GM19351 (cell line): Measurements from ENCODE around the gene EFHC2.

Experiments used
- ATAC-seq: cut with Tn5 transposase; IDR thresholded peaks from one replicate; pipeline ENCODE4 v1.9.1; 2021; ENCODE audit warnings: mild to moderate bottlenecking, moderate library complexity; ENCODE audit not compliant: unreplicated experiment

Gene EFHC2, protein sequence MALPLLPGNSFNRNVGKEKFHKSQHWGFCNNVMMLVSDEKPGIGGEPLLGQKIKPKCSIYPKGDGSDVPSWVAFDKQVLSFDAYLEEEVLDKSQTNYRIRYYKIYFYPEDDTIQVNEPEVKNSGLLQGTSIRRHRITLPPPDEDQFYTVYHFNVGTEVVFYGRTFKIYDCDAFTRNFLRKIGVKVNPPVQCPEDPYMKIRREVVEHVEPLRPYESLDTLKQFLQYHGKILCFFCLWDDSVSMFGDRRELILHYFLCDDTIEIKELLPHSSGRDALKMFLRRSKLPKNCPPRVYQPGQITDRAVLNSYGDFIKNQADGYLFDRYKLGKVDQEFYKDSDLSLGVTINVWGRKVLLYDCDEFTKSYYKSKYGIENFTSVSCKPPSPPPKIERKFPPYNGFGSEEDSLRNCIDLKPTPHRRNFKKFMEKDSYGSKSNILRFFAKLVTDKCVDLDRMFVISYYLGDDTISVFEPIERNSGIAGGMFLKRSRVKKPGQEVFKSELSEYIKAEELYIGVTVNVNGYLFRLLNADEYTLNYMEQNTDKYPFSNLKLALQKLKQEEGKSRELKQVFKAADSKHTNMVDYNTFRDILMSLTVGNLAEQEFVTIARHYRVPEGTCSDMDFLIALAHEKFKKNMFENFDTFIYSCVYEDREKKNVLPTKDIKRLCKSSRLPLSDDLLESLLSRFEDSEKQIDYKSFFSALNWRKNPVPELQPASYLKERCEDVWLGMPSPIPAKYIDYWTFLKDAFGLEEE

GRCh38 chrX:44343412-44344141, at the start of gene EFHC2:
Gene EFHC2, minus strand, starts transcription at chrX:44343672. Its CDS starts 84 bp downstream, at chrX:44343588.
- peak; percentile 36 for ATAC-seq

GRCh38 chrX:44392767-44393166, 49.3 kb upstream of the EFHC2 start:
- no peak for ATAC-seq

- ATAC-seq = no peak
Observed at GRCh38 chrX:44384688-44385338, 41.3 kb upstream of the EFHC2 start.

GRCh38 chrX:44382871-44383270, 39.4 kb upstream of the EFHC2 start:
- no peak for ATAC-seq

DNA sequence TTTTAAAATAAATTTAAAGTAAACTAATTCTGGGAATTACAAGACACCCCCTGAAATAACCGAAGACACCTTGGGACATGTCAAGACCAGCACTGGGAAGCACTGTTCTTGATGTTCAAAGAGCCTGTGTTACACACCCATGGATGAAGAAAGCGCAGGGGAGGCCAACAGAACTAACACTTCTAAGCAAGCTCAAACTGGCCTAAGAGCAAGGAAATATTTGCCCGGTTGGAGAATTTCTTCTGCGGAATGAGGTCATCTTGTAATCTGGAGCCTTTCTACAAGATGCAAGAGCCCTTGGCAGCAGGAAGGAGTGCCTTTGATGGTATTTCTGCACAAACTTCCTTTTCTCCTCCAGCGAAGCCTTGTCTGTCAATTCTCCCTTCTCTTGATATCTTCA, 9.3 kb upstream of the EFHC2 start:
- ATAC-seq = no peak

- ATAC-seq = no peak
Observed at GRCh38 chrX:44349561-44349960, 6.1 kb upstream of the EFHC2 start.

DNA sequence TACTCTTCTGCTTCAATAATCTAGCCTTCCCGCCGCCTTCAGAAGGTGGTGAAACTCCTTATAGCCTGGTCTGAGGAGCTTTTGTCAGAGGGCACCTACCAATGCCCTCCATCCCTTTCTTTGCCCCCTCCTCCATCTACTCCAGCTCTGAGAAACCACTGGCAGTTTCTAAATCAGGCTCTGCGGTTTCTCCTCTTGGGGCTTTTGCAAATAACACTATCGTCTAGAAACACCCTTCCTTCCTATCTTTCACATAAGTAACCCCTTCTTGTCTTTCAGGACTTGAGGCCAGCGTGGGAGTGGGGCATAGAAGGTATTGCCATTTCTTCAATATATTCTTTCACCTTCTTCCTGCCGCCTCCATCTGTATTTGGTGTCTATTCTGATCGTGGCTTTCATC, 1.2 kb upstream of the EFHC2 start:
- ATAC-seq = peak; percentile 20

- ATAC-seq = peak; percentile 75
Observed at GRCh38 chrX:44344194-44344593, 722 bp upstream of the EFHC2 start.

- ATAC-seq = no peak
Observed at GRCh38 chrX:44342866-44343265, 606 bp downstream of the EFHC2 start.

GRCh38 chrX:44338361-44338760, 5.1 kb downstream of the EFHC2 start:
- ATAC-seq = no peak

- ATAC-seq = no peak
Observed at GRCh38 chrX:44332437-44332836, 11.0 kb downstream of the EFHC2 start.

DNA sequence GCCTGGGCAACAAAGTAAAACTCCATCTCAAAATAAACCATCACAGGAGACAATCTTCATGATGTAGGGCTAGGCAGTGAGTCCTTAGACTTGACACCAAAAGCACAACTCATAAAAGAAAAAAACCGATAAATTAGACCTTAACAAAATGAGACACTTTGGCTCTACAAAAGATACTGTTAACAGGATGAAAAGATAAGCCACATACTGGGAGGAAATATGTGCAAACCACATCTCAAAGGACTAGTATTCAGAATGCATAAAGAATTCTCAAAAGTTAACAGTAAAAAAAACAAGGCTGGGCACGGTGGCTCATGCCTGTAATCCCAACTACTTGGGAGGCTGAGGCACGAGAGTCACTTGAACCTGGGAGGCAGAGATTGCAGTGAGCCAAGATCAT, 13.2 kb downstream of the EFHC2 start:
- no peak for ATAC-seq

DNA sequence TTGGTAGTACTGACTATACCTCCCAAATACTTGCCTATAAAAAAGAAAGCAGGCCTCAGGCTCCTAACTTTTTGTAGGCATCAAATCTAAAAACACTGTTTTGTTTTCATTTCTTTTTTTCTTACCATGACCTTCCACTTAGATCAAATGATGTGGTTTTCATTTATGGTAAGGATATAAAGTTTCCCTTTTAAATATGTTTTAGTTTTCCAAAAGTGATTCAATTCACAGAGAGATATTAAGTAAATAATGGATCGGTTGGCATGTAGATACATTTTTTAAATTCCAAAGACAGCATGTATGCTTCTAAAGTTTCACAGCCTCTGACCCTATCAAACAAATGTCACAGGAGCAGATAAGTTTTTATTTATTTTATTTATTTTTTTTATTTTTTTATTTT, 23.9 kb downstream of the EFHC2 start:
- ATAC-seq = no peak

DNA sequence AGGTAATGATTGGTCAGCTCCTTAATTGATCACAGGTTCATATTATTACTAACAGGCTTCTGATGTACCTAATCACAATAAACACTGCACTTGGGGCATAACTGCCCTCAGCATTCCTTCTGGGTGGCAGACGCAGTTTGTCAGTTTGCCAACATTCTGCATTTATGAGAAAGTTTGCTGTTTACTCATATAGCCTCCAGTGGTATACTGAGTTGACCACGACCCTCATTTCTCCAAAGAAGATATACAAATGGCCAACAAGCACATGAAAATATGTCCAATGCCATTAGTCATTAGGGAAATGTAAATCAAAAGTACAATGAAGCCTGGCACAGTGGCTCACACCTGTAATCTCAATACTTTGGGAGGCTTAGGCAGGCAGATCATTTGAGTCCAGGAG, 26.3 kb downstream of the EFHC2 start:
- ATAC-seq = no peak

GRCh38 chrX:44314808-44315207, 28.7 kb downstream of the EFHC2 start:
- no peak for ATAC-seq

GRCh38 chrX:44314259-44314734, 29.2 kb downstream of the EFHC2 start:
- no peak for ATAC-seq

GRCh38 chrX:44312421-44312820, 31.1 kb downstream of the EFHC2 start:
- no peak for ATAC-seq

DNA sequence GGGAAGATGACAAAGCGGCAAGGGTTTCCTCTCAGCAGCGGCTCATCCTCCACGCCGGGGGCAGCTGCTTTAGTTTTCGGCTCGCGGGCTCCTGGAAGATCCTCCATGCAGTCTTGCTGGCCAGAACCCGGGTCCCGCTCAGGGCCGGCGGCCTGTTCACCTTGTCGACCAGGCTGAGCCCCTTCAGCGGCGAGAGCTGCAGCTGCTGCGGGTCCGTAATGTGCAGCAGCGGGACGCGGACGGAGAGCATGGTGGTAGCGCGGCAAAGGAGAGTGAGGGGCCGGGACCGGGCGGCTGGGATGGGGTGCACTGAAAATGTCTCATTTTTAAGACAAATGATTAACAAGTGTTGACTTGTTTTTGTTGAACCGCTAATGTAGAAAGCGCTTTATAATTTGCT, 33.2 kb downstream of the EFHC2 start:
- no peak for ATAC-seq

DNA sequence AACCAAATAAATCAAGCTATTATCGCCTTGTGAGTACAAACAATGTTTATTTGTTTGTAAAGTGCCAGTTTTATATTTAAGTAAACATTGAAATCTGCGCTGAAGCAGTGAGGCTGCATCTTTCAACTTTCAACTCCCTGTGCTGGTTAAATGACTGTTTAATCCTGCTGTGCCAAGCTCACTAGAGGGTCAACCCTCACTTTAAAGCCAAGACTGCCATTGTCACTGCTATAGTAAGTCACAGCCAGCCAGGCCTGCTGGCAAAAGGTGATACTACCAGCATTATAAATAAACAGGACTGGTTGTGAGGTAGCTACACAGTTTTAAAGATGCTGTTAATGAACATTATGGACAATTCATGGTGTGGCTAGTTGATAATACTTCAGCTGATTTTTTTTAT, 34.6 kb downstream of the EFHC2 start:
- no peak for ATAC-seq

DNA sequence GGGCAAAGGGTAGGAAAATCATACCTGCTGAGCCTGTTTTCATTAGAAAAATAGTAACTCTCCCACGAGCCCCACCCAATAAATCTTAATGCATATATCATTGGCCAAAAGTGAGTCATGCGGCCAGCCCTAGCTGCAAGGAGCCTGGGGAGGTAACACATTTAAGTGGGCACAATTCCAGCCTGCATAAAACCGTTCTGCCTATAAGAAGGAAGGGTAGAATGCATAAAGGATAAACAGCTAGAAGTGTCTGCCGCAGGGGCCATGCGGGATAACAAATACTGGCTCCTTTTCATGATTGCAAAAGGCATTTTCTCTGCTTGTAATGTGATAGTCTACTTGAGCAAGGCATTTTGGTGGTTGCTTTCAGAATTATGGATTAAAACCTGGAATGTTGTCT, 37.1 kb downstream of the EFHC2 start:
- ATAC-seq = no peak

- ATAC-seq = no peak
Observed at GRCh38 chrX:44305921-44306320, 37.6 kb downstream of the EFHC2 start.
